Mesendoderm (in vitro differentiated cells): ENCODE measurements around the gene PRPSAP1.
"Not testable (repeated sequence)": the region's sequence is repeated elsewhere in the genome, so short reads cannot be mapped to it uniquely, and the experiment has no call there.

Source experiments
- DNase-seq: peaks from one replicate; pipeline ENCODE4 v3.0.0; 2013
- H2AK5ac ChIP-seq: 2 replicates; pipeline ENCODE4 v1.6.1; 2013; ENCODE audit warnings: low read length, inconsistent platforms
- H2BK120ac ChIP-seq: 2 replicates; pipeline ENCODE4 v1.6.1; 2013; ENCODE audit warnings: low read depth, mild to moderate bottlenecking, low read length, moderate library complexity, mixed read lengths
- H2BK15ac ChIP-seq: replicated peaks from 2 replicates; pipeline ENCODE4 v1.6.1; 2013; ENCODE audit warnings: low read depth, mild to moderate bottlenecking, moderate library complexity
- H2BK5ac ChIP-seq: 2 replicates; pipeline ENCODE4 v1.6.1; 2013; ENCODE audit warnings: low read length, inconsistent platforms
- H3K18ac ChIP-seq: 2 replicates; pipeline ENCODE4 v1.6.1; 2013; ENCODE audit warnings: mild to moderate bottlenecking, low read length, mixed read lengths
- H3K23ac ChIP-seq: one replicate; pipeline ENCODE4 v1.6.1; 2013; ENCODE audit warnings: low read length
- H3K27ac ChIP-seq: 2 replicates; pipeline ENCODE4 v1.5.1; 2013; ENCODE audit warnings: low read depth, mild to moderate bottlenecking, inconsistent platforms, low read length, moderate library complexity
- H3K27me3 ChIP-seq: 2 replicates; pipeline ENCODE4 v1.6.1; 2013; ENCODE audit warnings: low read length, control low read depth, mild to moderate bottlenecking, inconsistent platforms; ENCODE audit not compliant: insufficient read depth, poor library complexity
- H3K36me3 ChIP-seq: 2 replicates; pipeline ENCODE4 v1.6.1; 2013; ENCODE audit warnings: low read length, inconsistent platforms; ENCODE audit not compliant: control insufficient read depth, insufficient read depth
- H3K4ac ChIP-seq: one replicate; pipeline ENCODE4 v1.6.1; 2013; ENCODE audit warnings: low read depth, mild to moderate bottlenecking, low read length, moderate library complexity
- H3K4me1 ChIP-seq: 2 replicates; pipeline ENCODE4 v1.6.1; 2013; ENCODE audit warnings: low read depth, low read length, inconsistent platforms; ENCODE audit not compliant: control insufficient read depth
- H3K4me2 ChIP-seq: 2 replicates; pipeline ENCODE4 v1.6.1; 2013; ENCODE audit warnings: low read length
- H3K4me3 ChIP-seq: 2 replicates; pipeline ENCODE4 v1.5.1; 2013; ENCODE audit warnings: mild to moderate bottlenecking, low read length
- H3K56ac ChIP-seq: one replicate; pipeline ENCODE4 v1.6.1; 2013; ENCODE audit warnings: low read length
- H3K79me1 ChIP-seq: 2 replicates; pipeline ENCODE4 v1.6.1; 2013; ENCODE audit warnings: low read length, inconsistent platforms
- H3K79me2 ChIP-seq: 2 replicates; pipeline ENCODE4 v1.6.1; 2013; ENCODE audit warnings: mild to moderate bottlenecking, low read length; ENCODE audit not compliant: control insufficient read depth, insufficient read depth
- H3K9ac ChIP-seq: 2 replicates; pipeline ENCODE4 v1.6.1; 2013; ENCODE audit warnings: low read length, inconsistent platforms
- H4K5ac ChIP-seq: one replicate; pipeline ENCODE4 v1.6.1; 2013; ENCODE audit warnings: low read length
- H4K8ac ChIP-seq: one replicate; pipeline ENCODE4 v1.6.1; 2013; ENCODE audit warnings: low read depth, mild to moderate bottlenecking, control low read depth, low read length, moderate library complexity
- WGBS: extraction: QIAGEN DNeasy Blood & Tissue Kit; methylation state at CpG from one replicate; pipeline ENCODE4 v1.1.7; 2013; ENCODE audit warnings: low lambda C conversion rate, missing lambda C conversion rate; ENCODE audit not compliant: insufficient coverage; ENCODE audit errors: extremely low coverage; 5-methylcytosine and 5-hydroxymethylcytosine counted together

The PRPSAP1 gene

DNA sequence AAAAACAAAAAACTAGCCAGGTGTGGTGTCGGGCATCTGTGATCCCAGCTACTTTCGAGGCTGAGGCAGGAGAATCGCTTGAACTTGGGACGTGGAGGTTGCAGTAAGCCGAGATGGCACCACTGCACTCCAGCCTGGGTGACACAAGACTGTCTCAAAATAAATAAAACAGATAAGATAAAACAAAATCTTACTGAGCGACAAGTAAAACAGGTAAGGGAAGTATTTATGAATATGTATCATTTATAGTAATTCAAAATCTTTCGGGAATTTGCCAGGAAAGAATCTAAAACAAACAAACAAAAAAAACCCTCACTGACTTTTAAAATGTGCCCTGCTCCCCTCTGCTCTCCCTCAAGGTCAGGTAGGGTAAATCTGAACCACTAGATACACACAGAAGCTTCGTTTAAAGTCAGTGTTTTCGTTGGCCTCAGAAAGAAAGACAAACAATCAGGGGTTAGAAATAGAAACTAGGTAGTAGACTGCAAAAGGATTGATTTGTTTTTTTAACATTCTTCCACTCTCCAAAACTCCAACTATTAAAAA lies 2.1 kb downstream of the PRPSAP1 start:
- Histone ChIP-seq H3K56ac (no peak overlapping the region), H4K5ac (no peak overlapping the region), H4K8ac (no peak overlapping the region), H3K4me3 (no peak overlapping the region), H3K4me1 (no peaks in the 10 kb centered on the region), H3K27ac (no peak overlapping the region), H2BK120ac (no peak overlapping the region), H3K4ac (no peak overlapping the region), H3K36me3 (peaks cover 2% of the 10 kb centered on the region), H3K4me2 (no peak overlapping the region), H3K18ac (no peak overlapping the region), H3K79me1 (peaks cover 4% of the 10 kb centered on the region), H3K27me3 (no peaks in the 10 kb centered on the region), H3K79me2 (peaks cover 2% of the 10 kb centered on the region), H3K9ac (no peak overlapping the region), H2BK5ac (no peak overlapping the region), H3K23ac (no peak overlapping the region), H2BK15ac (no peak overlapping the region), H2AK5ac (no peak overlapping the region)
- WGBS, result no CpG with 5 or more reads among the region's 9 CpGs
- DNase-seq, result no peak

DNA sequence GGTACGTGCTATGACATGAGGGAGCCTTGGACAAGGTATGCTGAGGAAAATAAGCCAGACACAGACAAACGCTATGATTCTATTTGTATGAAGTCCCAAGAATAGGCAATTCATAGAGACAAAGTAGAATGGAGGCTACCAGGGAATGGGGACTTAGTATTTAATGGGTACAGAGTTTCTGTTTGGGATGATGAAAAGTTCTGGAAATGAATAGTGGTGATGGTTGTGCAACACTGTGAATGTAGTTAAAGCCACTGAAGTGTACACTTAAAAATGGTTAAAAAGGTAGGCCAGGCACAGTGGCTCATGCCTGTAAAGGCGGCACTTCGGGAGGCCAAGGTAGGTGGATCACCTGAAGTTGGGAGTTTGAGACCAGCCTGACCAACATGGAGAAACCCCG lies 3.3 kb downstream of the PRPSAP1 start:
- no peak overlapping the region for H3K4me2 ChIP-seq
- H3K27me3 ChIP-seq, result no peaks in the 10 kb centered on the region
- no peak overlapping the region for H2BK120ac ChIP-seq
- WGBS, result no CpG with 5 or more reads among the region's 5 CpGs
- H3K4me1 ChIP-seq, result no peaks in the 10 kb centered on the region
- no peak overlapping the region for H3K9ac ChIP-seq
- no peak overlapping the region for H4K5ac ChIP-seq
- no peak overlapping the region for H4K8ac ChIP-seq
- H3K79me1 ChIP-seq, result peaks cover 4% of the 10 kb centered on the region
- no peak overlapping the region for H3K27ac ChIP-seq
- no peak overlapping the region for H3K56ac ChIP-seq
- H3K18ac ChIP-seq, result no peak overlapping the region
- no peak overlapping the region for H2AK5ac ChIP-seq
- no peak overlapping the region for H3K23ac ChIP-seq
- peaks cover 2% of the 10 kb centered on the region for H3K36me3 ChIP-seq
- H3K79me2 ChIP-seq, result peaks cover 2% of the 10 kb centered on the region
- H3K4me3 ChIP-seq, result no peak overlapping the region
- H3K4ac ChIP-seq, result no peak overlapping the region
- no peak overlapping the region for H2BK5ac ChIP-seq
- H2BK15ac ChIP-seq, result no peak overlapping the region
- no peak for DNase-seq

DNA sequence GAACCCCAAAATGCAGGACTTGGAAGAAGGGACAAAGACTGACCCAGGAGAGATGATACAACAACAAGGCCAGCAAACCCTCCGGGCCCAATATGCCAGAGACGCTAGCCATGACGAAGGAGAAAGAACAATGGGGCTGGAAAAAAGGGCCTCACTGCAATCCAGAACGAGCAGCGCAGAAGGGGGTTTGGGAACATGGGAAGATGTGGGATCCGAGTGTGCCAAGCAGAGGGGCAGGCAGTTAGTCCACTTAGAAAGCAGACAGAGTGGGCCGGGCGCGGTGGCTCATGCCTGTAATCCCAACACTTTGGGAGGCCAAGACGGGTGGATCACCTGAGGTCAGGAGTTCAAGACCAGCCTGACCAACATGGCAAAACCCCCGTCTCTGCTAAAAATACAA lies 6.8 kb downstream of the PRPSAP1 start:
- H3K9ac ChIP-seq, H3K27me3 ChIP-seq, H3K23ac ChIP-seq, H3K4me2 ChIP-seq, H2BK15ac ChIP-seq, H2BK5ac ChIP-seq, H3K27ac ChIP-seq, DNase-seq, H4K5ac ChIP-seq, H3K36me3 ChIP-seq, H3K4me3 ChIP-seq, H3K79me1 ChIP-seq, H3K4ac ChIP-seq, H2AK5ac ChIP-seq, H2BK120ac ChIP-seq, H3K18ac ChIP-seq, H3K79me2 ChIP-seq, H3K4me1 ChIP-seq, H3K56ac ChIP-seq, H4K8ac ChIP-seq: not testable (repeated sequence)
- WGBS, result no CpG with 5 or more reads among the region's 11 CpGs

DNA sequence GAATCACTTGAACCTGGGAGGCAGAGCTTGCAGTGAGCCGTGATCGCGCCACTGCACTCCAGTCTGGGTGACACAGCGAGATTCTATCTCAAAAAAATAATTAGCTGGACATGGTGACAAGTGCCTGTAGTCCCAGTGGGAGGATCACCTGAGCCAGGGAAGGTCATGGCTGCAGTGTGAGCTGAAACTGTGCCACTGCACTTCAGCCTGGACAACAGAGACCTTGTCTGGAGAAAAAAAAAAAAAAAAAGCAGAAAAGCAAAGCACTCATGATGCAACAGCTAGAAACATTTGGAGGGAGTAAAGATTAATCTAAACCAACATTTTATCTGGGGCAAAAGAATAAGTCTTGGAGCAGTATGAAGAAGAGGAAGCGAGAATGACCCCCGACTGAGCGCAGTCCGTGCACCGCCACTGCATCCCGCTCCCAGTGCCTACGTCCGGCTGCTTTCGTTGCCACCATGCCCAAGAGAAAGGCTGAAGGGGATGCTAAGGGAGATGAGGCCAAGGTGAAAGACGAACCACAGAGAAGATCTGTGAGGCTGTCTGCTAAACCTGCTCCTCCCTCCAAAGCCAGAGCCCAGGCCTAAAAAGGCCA lies 8.2 kb downstream of the PRPSAP1 start:
- no peak overlapping the region for H3K27ac ChIP-seq
- H3K27me3 ChIP-seq, result no peaks in the 10 kb centered on the region
- no peak overlapping the region for H3K4ac ChIP-seq
- no peak overlapping the region for H2BK15ac ChIP-seq
- H3K36me3 ChIP-seq, result peaks cover 4% of the 10 kb centered on the region
- WGBS, result no CpG with 5 or more reads among the region's 14 CpGs
- no peak overlapping the region for H3K9ac ChIP-seq
- no peak overlapping the region for H4K8ac ChIP-seq
- H3K56ac ChIP-seq, result no peak overlapping the region
- H3K79me1 ChIP-seq, result no peaks in the 10 kb centered on the region
- H2BK120ac ChIP-seq, result no peak overlapping the region
- H4K5ac ChIP-seq, result no peak overlapping the region
- no peak for DNase-seq
- no peak overlapping the region for H3K18ac ChIP-seq
- no peak overlapping the region for H3K4me3 ChIP-seq
- H3K79me2 ChIP-seq, result no peaks in the 10 kb centered on the region
- H2BK5ac ChIP-seq, result no peak overlapping the region
- no peak overlapping the region for H2AK5ac ChIP-seq
- no peak overlapping the region for H3K4me2 ChIP-seq
- H3K23ac ChIP-seq, result no peak overlapping the region
- no peaks in the 10 kb centered on the region for H3K4me1 ChIP-seq

DNA sequence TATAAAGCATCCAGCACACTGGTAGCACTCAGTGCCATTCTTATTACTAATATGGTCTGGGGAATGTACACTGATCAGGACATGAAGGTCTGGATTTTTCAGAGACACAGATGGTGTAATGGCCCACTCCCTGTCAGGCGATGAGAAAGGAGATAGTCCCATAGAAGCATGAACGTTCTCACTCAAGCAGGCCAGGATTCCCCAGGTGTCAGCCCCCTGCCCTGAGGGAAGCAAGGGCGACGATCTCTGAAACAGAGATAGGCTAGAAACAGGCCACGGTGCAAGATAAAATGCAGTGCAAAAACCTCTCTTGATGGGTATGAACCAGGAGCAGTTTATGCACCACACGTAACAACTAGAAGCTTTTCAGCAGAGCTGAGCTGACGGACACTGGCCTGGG lies 10.6 kb downstream of the PRPSAP1 start:
- no peak overlapping the region for H3K4ac ChIP-seq
- peaks cover 4% of the 10 kb centered on the region for H3K36me3 ChIP-seq
- no CpG with 5 or more reads among the region's 7 CpGs for WGBS

DNA sequence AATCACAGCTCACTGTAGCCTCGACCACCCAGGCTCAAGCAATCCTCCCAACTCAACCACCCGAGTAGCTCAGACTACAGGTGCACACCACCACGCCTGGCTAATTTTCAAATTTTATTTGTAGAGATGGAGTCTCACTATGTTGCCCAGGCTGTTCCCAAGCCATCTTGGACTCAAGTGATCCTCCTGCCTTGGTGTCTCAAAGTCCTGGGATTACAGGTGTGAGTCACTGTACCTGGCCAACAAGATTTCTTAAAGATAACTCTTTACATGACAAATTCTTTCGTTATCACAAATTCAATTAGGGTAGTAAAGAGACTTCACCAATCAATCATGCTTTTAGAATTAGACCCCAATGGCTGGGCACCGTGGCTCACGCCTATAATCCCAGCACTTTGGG lies 12.4 kb downstream of the PRPSAP1 start:
- Histone ChIP-seq H2BK120ac (no peak overlapping the region), H3K23ac (no peak overlapping the region), H3K18ac (no peak overlapping the region), H3K79me2 (no peaks in the 10 kb centered on the region), H4K8ac (no peak overlapping the region), H3K27me3 (no peaks in the 10 kb centered on the region), H3K4me1 (no peaks in the 10 kb centered on the region), H3K9ac (no peak overlapping the region), H2BK15ac (no peak overlapping the region), H2BK5ac (no peak overlapping the region), H3K56ac (no peak overlapping the region), H2AK5ac (no peak overlapping the region), H3K79me1 (no peaks in the 10 kb centered on the region), H3K4ac (no peak overlapping the region), H3K36me3 (peaks cover 2% of the 10 kb centered on the region), H3K27ac (no peak overlapping the region), H3K4me3 (no peak overlapping the region), H4K5ac (no peak overlapping the region), H3K4me2 (no peak overlapping the region)
- no CpG with 5 or more reads among the region's 6 CpGs for WGBS
- DNase-seq, result no peak

More for the DNA sequence above, 10.6 kb downstream of the PRPSAP1 start:
- Histone ChIP-seq H3K79me2 (no peaks in the 10 kb centered on the region), H3K56ac (no peak overlapping the region), H2AK5ac (no peak overlapping the region), H3K4me2 (no peak overlapping the region), H3K18ac (no peak overlapping the region), H3K9ac (no peak overlapping the region), H3K4me1 (no peaks in the 10 kb centered on the region), H3K23ac (no peak overlapping the region), H4K5ac (no peak overlapping the region), H3K4me3 (no peak overlapping the region), H2BK15ac (no peak overlapping the region), H3K79me1 (no peaks in the 10 kb centered on the region), H2BK120ac (no peak overlapping the region), H3K27ac (no peak overlapping the region), H2BK5ac (no peak overlapping the region), H4K8ac (no peak overlapping the region), H3K27me3 (no peaks in the 10 kb centered on the region)
- no peak for DNase-seq
